NCI-H2196 treated with DMSO at 0.1 percent for 48 hours (cell line): ENCODE data around the gene DOCK8.

Experiments used
- DNase-seq: peaks from one replicate; lab custom pipeline; 2025; ENCODE audit not compliant: unreplicated experiment; lab: John Stamatoyannopoulos, UW

Gene DOCK8

GRCh38 chr9:456365-456764, 241.7 kb downstream of the DOCK8 start:
- no peak for DNase-seq

GRCh38 chr9:458590-458989, 243.9 kb downstream of the DOCK8 start:
- no peak for DNase-seq

DNA sequence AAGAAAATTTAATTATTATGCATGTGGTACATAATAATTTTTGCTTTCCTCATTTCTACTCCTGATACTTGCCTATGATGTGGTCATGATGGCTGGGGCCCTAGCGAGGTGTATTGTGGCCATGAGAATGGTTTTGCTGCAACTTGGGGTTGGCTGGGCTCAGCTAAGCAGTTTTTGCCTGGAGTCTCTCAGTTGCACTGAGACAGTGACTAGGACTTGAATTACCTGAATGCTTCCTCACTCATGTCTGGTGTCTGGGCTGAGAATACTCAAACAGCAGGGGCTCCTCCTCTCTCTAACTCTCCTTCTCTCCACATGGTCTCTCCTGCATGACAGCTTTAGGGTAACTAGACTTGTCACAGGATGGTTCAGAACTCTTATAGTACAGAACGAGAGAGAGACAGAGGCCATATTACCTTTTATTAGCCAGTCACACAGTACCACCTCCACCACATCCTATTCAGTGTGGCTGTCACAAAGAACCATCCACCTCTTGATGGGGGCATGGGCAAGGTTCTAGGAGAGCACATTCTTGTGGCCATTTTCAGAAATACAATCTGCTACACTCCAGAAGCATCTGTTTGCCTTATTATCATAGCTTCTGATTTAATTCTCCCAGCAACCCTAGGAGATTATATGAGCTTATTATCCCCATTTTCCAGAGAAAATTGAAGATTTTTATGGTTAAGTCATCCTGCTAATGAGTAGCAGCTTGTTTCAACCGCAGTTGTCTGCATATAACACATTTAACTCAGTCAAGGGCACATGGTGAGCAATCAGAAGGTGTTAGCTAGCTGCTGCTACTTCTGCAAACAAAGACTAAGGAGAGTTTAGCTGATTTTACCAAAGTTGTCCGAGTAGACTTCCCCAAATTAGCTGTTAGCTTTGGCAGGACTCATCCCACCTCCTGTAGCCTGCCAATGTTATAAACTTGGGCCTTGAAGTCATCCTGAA, 245.1 kb downstream of the DOCK8 start:
- DNase-seq: no peak

GRCh38 chr9:462121-462520, 247.5 kb downstream of the DOCK8 start:
- no peak for DNase-seq

DNA sequence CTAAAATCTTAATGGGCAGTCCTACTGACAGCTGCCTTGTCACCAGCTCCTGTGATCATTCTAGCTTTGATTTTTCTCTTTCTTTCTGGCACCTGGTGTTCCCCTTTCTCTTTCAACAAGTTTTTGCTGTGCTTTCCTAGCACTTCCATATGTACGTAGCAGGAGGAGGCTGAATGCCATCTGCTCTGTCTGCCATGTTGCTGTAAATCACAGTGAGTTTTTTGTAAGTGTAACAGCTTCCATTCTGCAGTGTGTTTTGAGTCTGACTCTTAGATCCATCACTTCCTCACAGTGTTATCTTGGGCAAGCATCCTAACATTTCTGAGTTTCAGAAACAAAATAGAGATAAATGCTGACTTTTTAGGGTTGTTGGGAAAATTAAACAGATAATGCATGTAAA, 247.9 kb downstream of the DOCK8 start:
- DNase-seq: no peak

- peak; percentile 90 for DNase-seq
These were observed 248.9 kb downstream of the DOCK8 start for GRCh38 chr9:463455-464171.

- DNase-seq: no peak
These were observed 252.1 kb downstream of the DOCK8 start for GRCh38 chr9:466747-467146.

GRCh38 chr9:468766-469426, 254.2 kb downstream of the DOCK8 start:
- DNase-seq: no peak

GRCh38 chr9:469672-470551, 255.2 kb downstream of the DOCK8 start:
- DNase-seq: peak; percentile 95

- DNase-seq: no peak
These were observed 256.0 kb downstream of the DOCK8 start for GRCh38 chr9:470552-471194.

DNA sequence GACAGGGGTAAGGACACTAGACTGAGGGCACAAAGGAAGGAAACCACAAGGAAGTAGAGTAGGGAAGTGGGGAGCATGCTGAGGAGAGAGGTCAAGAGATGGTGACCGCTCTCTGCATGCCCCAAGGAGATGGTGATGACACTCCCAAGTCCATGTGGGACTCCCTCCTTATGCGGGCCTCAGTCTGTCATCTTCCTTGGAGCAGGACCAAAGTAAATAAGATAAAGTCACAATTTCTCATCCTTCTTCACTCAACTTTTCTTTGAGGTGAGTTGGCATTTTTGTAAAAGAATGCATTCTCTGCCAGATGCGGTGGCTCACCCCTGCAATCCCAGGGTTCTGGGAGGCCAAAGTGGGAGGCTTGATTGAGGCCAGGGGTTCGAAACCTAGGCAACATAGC, 256.7 kb downstream of the DOCK8 start:
- DNase-seq: no peak

- DNase-seq: no peak
These were observed 257.9 kb downstream of the DOCK8 start for GRCh38 chr9:472479-473075.

- DNase-seq: no peak
These were observed 262.5 kb downstream of the DOCK8 start for GRCh38 chr9:477193-477592.

GRCh38 chr9:479304-479970, 264.8 kb downstream of the DOCK8 start:
- no peak for DNase-seq

DNA sequence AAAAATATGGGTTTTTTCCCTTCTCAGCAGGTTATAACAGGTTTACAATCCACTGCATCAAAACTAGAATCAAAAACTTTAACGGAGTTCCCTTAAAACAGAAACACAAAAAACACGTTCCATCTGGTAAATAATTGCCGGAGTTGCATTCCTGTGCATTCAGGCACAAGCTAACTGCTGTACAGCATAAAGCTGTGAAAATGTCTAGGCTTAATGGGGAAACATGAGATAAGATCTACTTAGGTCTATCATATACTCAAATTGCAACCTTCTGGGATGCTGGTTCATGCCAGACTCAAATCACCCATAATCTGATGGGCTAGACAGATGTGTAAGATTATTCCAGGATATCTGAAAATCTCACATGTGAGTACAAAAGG, 265.3 kb downstream of the DOCK8 start:
- DNase-seq: no peak

GRCh38 chr9:482739-483138, 268.1 kb downstream of the DOCK8 start:
- no peak for DNase-seq

- DNase-seq: no peak
These were observed 271.5 kb downstream of the DOCK8 start for GRCh38 chr9:486156-486555.

DNA sequence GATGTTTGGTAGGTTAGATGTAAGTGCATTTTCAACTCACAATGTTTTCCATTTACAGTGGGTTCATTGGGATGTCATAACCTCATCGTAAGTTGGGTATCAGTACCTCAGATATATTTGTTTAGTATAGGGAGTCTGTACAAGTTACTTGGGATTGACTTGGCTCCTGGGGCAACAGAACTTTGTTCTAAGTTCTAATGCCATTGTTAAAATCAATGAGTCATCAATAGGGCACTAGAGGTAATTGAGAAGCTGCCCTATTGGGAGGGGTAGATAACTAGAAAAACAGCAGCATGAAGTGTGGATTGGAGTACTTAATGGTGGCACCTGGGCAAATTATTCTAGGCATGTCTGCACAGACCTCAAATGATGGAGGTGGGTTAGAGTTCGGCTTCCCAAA, 272.8 kb downstream of the DOCK8 start:
- DNase-seq: no peak

DNA sequence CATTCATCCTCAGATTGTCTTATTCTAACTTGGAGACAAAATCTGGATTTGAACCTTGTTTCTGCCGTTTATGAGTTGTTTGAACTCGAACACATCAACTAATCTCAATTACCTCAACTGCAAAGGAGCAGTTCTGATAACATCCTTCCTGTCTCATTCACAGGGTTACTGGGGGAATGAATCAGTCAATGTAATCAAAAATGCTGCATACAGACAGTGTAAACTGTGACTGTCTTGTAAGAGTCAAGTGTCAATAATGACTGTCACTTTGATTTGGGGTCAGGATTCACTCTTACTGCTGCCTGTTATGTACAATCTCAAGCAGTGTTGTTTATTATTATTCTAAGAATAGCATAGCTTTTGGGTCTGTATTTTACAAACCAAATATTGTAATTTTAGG, 273.8 kb downstream of the DOCK8 start:
- no peak for DNase-seq
